HEK293 (cell line): ENCODE measurements around the gene NLGN2.
A peak's percentile ranks its signal among the peaks of the same experiment; 100 is the strongest.

Source experiments
- CTCF ChIA-PET: fragments of 350-600 bp; formaldehyde crosslinking; extraction: SDS; loops from one replicate; lab custom pipeline; 2021; ENCODE audit warnings: antibody characterized with exemption; lab: Yijun Ruan, JAX
- POLR2A ChIA-PET: fragments of 300-600 bp; formaldehyde crosslinking; extraction: SDS; loops from one replicate; lab custom pipeline; 2020; ENCODE audit warnings: antibody characterized with exemption, inconsistent platforms; lab: Yijun Ruan, JAX
- H3K27ac ChIP-seq: fragments of 200-500 bp; sonication (Bioruptor generic); 2 replicates; pipeline ENCODE4 v1.5.1; 2014; ENCODE audit warnings: low read depth, low read length, control low read depth, inconsistent platforms; ENCODE audit errors: extremely low read depth
- H3K36me3 ChIP-seq, 2 experiments: fragments of 200-500 bp in 1 of 2; sonication (Bioruptor generic) in 1 of 2; 1 replicate in 1 of 2; 2 replicates in 1 of 2; pipeline ENCODE4 v1.5.1; 2014 to 2017; ENCODE audit warnings: inconsistent platforms in 2 of 2, low read length in 2 of 2; ENCODE audit not compliant: control insufficient read depth in 2 of 2, insufficient read depth in 1 of 2
- H3K4me1 ChIP-seq: fragments of 200-500 bp; sonication (Bioruptor generic); 2 replicates; pipeline ENCODE4 v1.5.1; 2014; ENCODE audit warnings: mild to moderate bottlenecking, low read length, inconsistent platforms; ENCODE audit not compliant: control insufficient read depth, insufficient read depth
- H3K4me3 ChIP-seq: 2 replicates; pipeline ENCODE4 v1.5.1; 2011; ENCODE audit warnings: low read depth, mild to moderate bottlenecking, control low read depth, low read length, moderate library complexity
- H3K9me3 ChIP-seq: fragments of 200-500 bp; sonication (Bioruptor generic); 2 replicates; pipeline ENCODE4 v1.5.1; 2014; ENCODE audit warnings: low read depth, low read length, inconsistent platforms; ENCODE audit not compliant: control insufficient read depth, insufficient read depth
- FEZF1 ChIP-seq: fragments of 450-650 bp; formaldehyde crosslinking; IDR thresholded peaks from 2 replicates; pipeline ENCODE4 v1.5.1; 2016; ENCODE audit warnings: missing biosample characterization, missing genetic modification characterization
- GLIS2 ChIP-seq: fragments of 450-650 bp; formaldehyde crosslinking; IDR thresholded peaks from 2 replicates; pipeline ENCODE4 v1.5.1; 2016; ENCODE audit warnings: missing biosample characterization, missing genetic modification characterization
- YY2 ChIP-seq: fragments of 450-650 bp; formaldehyde crosslinking; IDR thresholded peaks from 2 replicates; pipeline ENCODE4 v1.5.1; 2016; ENCODE audit warnings: missing biosample characterization, missing genetic modification characterization
- ZNF155 ChIP-seq: fragments of 450-650 bp; formaldehyde crosslinking; IDR thresholded peaks from 2 replicates; pipeline ENCODE4 v1.5.1; 2016; ENCODE audit warnings: missing biosample characterization, missing genetic modification characterization
- ZNF24 ChIP-seq: fragments of 450-650 bp; formaldehyde crosslinking; IDR thresholded peaks from 2 replicates; pipeline ENCODE4 v1.5.1; 2016; ENCODE audit warnings: missing biosample characterization, missing genetic modification characterization
- ZNF341 ChIP-seq: fragments of 450-650 bp; formaldehyde crosslinking; IDR thresholded peaks from 2 replicates; pipeline ENCODE4; 2016; ENCODE audit warnings: low read depth, missing biosample characterization, missing genetic modification characterization
- ZNF488 ChIP-seq: fragments of 450-650 bp; formaldehyde crosslinking; IDR thresholded peaks from 2 replicates; pipeline ENCODE4 v1.5.1; 2016; ENCODE audit warnings: missing biosample characterization, missing genetic modification characterization
- ZNF529 ChIP-seq: fragments of 450-650 bp; formaldehyde crosslinking; IDR thresholded peaks from 2 replicates; pipeline ENCODE4 v1.5.1; 2017; ENCODE audit warnings: missing genetic modification characterization, missing biosample characterization; ENCODE audit not compliant: insufficient replicate concordance
- ZNF560 ChIP-seq: fragments of 450-650 bp; formaldehyde crosslinking; IDR thresholded peaks from 2 replicates; pipeline ENCODE4 v1.5.1; 2017; ENCODE audit warnings: missing biosample characterization, missing genetic modification characterization, borderline replicate concordance
- ZNF610 ChIP-seq: fragments of 450-650 bp; formaldehyde crosslinking; IDR thresholded peaks from 2 replicates; pipeline ENCODE4 v1.5.1; 2016; ENCODE audit warnings: missing biosample characterization, missing genetic modification characterization, borderline replicate concordance
- ZNF664 ChIP-seq: fragments of 450-650 bp; formaldehyde crosslinking; IDR thresholded peaks from 2 replicates; pipeline ENCODE4 v1.5.1; 2016; ENCODE audit warnings: missing biosample characterization, missing genetic modification characterization
- ZXDB ChIP-seq: fragments of 450-650 bp; formaldehyde crosslinking; IDR thresholded peaks from 2 replicates; pipeline ENCODE4 v1.5.1; 2016; ENCODE audit warnings: missing biosample characterization, missing genetic modification characterization
- TF ChIP-seq, protein P1 (sequence below): IDR thresholded peaks from 2 replicates; pipeline ENCODE4 v1.6.1; 2011; ENCODE audit warnings: mild to moderate bottlenecking, low read depth, low read length, borderline replicate concordance
- TF ChIP-seq, protein P2 (sequence below): fragments of 450-650 bp; formaldehyde crosslinking; IDR thresholded peaks from 2 replicates; pipeline ENCODE4 v1.5.1; 2016; ENCODE audit warnings: missing biosample characterization, missing genetic modification characterization
- TF ChIP-seq, protein P3 (sequence below): fragments of 450-650 bp; formaldehyde crosslinking; conservative IDR thresholded peaks from 2 replicates; pipeline ENCODE4 v1.5.1; 2016; ENCODE audit warnings: low read depth, missing biosample characterization, missing genetic modification characterization

Gene NLGN2

GRCh38 chr17:7403043-7403726, 4.5 kb upstream of the NLGN2 start (continued):
- TF ChIP-seq, protein P1, sequence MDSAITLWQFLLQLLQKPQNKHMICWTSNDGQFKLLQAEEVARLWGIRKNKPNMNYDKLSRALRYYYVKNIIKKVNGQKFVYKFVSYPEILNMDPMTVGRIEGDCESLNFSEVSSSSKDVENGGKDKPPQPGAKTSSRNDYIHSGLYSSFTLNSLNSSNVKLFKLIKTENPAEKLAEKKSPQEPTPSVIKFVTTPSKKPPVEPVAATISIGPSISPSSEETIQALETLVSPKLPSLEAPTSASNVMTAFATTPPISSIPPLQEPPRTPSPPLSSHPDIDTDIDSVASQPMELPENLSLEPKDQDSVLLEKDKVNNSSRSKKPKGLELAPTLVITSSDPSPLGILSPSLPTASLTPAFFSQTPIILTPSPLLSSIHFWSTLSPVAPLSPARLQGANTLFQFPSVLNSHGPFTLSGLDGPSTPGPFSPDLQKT: no peak
- no peak for TF ChIP-seq ZNF529 (tag by site-specific recombination)

- Histone ChIP-seq H3K36me3 (peaks cover 6 to 9% of the 10 kb centered on the region in 2 experiments; a peak in 2 of 3 replicates), H3K9me3 (no peaks in the 10 kb centered on the region), H3K4me1 (peaks cover 8% of the 10 kb centered on the region), H3K27ac (peak overlapping the region; percentile 81), H3K4me3 (peak overlapping the region; percentile 83)
- TF ChIP-seq GLIS2 (tag by site-specific recombination): peak; percentile 40; the same call in 1 of the 2 replicates
- TF ChIP-seq ZNF155 (tag by site-specific recombination): no peak
- TF ChIP-seq ZNF664 (tag by site-specific recombination): no peak
- TF ChIP-seq ZNF560 (tag by site-specific recombination): no peak
- TF ChIP-seq YY2 (tag by site-specific recombination): peak; percentile 42; the same call in 1 of the 2 replicates
- TF ChIP-seq ZNF488 (tag by site-specific recombination): no peak
- peak; percentile 82 for TF ChIP-seq ZNF341 (tag by site-specific recombination)
- 0 out of 2 replicates have a peak, but pooled peaks have one; percentile 36 for TF ChIP-seq ZXDB
- peak; percentile 52; the same call in 1 of the 2 replicates for TF ChIP-seq ZNF24 (tag by site-specific recombination)
- TF ChIP-seq FEZF1 (tag by site-specific recombination): no peak
- TF ChIP-seq, protein P2, sequence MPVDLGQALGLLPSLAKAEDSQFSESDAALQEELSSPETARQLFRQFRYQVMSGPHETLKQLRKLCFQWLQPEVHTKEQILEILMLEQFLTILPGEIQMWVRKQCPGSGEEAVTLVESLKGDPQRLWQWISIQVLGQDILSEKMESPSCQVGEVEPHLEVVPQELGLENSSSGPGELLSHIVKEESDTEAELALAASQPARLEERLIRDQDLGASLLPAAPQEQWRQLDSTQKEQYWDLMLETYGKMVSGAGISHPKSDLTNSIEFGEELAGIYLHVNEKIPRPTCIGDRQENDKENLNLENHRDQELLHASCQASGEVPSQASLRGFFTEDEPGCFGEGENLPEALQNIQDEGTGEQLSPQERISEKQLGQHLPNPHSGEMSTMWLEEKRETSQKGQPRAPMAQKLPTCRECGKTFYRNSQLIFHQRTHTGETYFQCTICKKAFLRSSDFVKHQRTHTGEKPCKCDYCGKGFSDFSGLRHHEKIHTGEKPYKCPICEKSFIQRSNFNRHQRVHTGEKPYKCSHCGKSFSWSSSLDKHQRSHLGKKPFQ (tag by site-specific recombination): no peak
- TF ChIP-seq, protein P3, sequence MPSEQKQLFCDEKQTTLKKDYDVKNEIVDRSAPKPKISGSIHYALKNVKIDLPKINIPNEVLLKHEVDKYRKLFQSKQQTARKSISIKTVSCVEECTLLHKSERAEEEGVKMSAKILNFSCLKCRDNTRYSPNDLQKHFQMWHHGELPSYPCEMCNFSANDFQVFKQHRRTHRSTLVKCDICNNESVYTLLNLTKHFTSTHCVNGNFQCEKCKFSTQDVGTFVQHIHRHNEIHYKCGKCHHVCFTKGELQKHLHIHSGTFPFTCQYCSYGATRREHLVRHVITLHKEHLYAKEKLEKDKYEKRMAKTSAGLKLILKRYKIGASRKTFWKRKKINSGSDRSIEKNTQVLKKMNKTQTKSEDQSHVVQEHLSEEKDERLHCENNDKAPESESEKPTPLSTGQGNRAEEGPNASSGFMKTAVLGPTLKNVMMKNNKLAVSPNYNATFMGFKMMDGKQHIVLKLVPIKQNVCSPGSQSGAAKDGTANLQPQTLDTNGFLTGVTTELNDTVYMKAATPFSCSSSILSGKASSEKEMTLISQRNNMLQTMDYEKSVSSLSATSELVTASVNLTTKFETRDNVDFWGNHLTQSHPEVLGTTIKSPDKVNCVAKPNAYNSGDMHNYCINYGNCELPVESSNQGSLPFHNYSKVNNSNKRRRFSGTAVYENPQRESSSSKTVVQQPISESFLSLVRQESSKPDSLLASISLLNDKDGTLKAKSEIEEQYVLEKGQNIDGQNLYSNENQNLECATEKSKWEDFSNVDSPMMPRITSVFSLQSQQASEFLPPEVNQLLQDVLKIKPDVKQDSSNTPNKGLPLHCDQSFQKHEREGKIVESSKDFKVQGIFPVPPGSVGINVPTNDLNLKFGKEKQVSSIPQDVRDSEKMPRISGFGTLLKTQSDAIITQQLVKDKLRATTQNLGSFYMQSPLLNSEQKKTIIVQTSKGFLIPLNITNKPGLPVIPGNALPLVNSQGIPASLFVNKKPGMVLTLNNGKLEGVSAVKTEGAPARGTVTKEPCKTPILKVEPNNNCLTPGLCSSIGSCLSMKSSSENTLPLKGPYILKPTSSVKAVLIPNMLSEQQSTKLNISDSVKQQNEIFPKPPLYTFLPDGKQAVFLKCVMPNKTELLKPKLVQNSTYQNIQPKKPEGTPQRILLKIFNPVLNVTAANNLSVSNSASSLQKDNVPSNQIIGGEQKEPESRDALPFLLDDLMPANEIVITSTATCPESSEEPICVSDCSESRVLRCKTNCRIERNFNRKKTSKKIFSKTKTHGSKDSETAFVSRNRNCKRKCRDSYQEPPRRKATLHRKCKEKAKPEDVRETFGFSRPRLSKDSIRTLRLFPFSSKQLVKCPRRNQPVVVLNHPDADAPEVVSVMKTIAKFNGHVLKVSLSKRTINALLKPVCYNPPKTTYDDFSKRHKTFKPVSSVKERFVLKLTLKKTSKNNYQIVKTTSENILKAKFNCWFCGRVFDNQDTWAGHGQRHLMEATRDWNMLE (tag by site-specific recombination): no peak
- TF ChIP-seq ZNF610 (tag by site-specific recombination): 0 out of 2 replicates have a peak, but pooled peaks have one; percentile 14
- ChIA-PET POLR2A (interaction anchor here (0.5 to 3.2 kb wide), 60 partner anchors 9 to 1613 kb away, joined by 3 to 67 read pairs (median 5); partner anchors contain the start of genes ACADVL, ATP1B2, CD68 and CHRNB1), CTCF (interaction anchor here (0.6 to 2.7 kb wide), 10 partner anchors 10 to 314 kb away, joined by 3 to 21 read pairs (median 3); partner anchors contain the start of genes PLSCR3 and TMEM102)
Observed at GRCh38 chr17:7403727-7403976, 4.0 kb upstream of the NLGN2 start.
